GM23248 (cell line): ENCODE data around the gene PLAAT1.

ENCODE experiments used
- EZH2 ChIP-seq: fragments of 200-600 bp; sonication (generic); IDR thresholded peaks from 2 replicates; pipeline ENCODE4 v1.6.1; 2018; ENCODE audit warnings: antibody characterized with exemption, mild to moderate bottlenecking; ENCODE audit not compliant: insufficient read depth, poor library complexity, severe bottlenecking
- EZH2phosphoT487 ChIP-seq: fragments of 200-600 bp; sonication (generic); IDR thresholded peaks from 2 replicates; pipeline ENCODE4 v1.6.1; 2018; ENCODE audit warnings: antibody characterized with exemption, moderate library complexity, mild to moderate bottlenecking, low read depth; ENCODE audit not compliant: insufficient read depth

GRCh38 chr3:193240850-193241706, at the start of gene PLAAT1:
- TF ChIP-seq EZH2 (no peak), EZH2phosphoT487 (no peak)
